ENCODE results near the gene DEGS1. TPM values are rescaled to one million over a fixed set of nuclear protein-coding genes. Genes with fewer than 3 reads are reported as not detected.

The DEGS1 gene
- total RNA-seq, 1 experiment from 2014 or later, result 82.8 TPM

DNA sequence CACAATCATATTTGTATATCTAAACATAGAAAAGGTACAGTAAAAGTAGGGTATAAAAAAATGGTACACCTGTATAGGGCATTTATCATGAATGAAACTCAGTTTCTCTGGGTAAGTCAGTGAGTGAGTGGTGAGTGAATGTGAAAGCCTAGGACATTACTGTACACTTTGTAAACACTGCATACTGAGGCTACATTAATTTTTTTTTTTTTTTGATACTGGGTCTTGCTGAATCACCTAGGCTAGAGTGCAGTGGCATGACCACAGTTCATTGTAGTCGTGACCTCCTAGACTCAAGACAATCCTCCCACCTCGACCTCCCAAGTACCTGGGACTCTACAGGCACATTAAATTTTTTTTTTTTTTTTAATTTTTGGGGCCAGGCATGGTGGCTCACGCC, 41.3 kb upstream of the DEGS1 start:
- peaks cover 2% of the 10 kb centered on the region; the same call in 1 of the 2 replicates for H3K36me3 ChIP-seq (ENCODE audit: control insufficient read depth, insufficient read depth, low read length)
- no peaks in the 10 kb centered on the region for H3K4me1 ChIP-seq (ENCODE audit: control insufficient read depth, insufficient read depth, low read length)
- ATAC-seq (no peak), DNase-seq (ENCODE audit: low read depth, low spot score) (no peak)
- BruUV-seq (replicated peaks), result no TSS peak
- ChIA-PET CTCF (no interaction called here), POLR2A (no interaction called here)
- TF ChIP-seq REST (IDR thresholded peaks at IDR 0.05; ENCODE audit: insufficient read depth in 1 of 2, low read depth in 2 of 2, low read length in 1 of 2), result no peak
- TF ChIP-seq TCF7L2 (IDR thresholded peaks at IDR 0.05; ENCODE audit: low read depth, low read length), result no peak
- TF ChIP-seq POLR2AphosphoS5 (IDR thresholded peaks at IDR 0.05; ENCODE audit: low read depth, low read length), result no peak
- TF ChIP-seq, protein P1, sequence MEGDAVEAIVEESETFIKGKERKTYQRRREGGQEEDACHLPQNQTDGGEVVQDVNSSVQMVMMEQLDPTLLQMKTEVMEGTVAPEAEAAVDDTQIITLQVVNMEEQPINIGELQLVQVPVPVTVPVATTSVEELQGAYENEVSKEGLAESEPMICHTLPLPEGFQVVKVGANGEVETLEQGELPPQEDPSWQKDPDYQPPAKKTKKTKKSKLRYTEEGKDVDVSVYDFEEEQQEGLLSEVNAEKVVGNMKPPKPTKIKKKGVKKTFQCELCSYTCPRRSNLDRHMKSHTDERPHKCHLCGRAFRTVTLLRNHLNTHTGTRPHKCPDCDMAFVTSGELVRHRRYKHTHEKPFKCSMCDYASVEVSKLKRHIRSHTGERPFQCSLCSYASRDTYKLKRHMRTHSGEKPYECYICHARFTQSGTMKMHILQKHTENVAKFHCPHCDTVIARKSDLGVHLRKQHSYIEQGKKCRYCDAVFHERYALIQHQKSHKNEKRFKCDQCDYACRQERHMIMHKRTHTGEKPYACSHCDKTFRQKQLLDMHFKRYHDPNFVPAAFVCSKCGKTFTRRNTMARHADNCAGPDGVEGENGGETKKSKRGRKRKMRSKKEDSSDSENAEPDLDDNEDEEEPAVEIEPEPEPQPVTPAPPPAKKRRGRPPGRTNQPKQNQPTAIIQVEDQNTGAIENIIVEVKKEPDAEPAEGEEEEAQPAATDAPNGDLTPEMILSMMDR (IDR thresholded peaks at IDR 0.05), result no peak
- TF ChIP-seq SIN3A (IDR thresholded peaks at IDR 0.05; ENCODE audit: borderline replicate concordance, insufficient read depth, low read depth, low read length), result no peak
- H3K4me3 ChIP-seq (ENCODE audit: low read depth in 2 of 2, low read length in 2 of 2), result no peak overlapping the region
- H3K9me3 ChIP-seq (ENCODE audit: control insufficient read depth, insufficient read depth, low read depth, low read length), result no peaks in the 10 kb centered on the region
- in situ Hi-C loops (cut with HindIII; ENCODE audit: low pct_unique_long_range_greater_than_20kb, low sequenced_read_pairs) (no loop called here), intact Hi-C loops (cut with micrococcal nuclease; ENCODE audit: unreplicated experiment) (no loop called here)
- no peaks in the 10 kb centered on the region for H3K27me3 ChIP-seq (ENCODE audit: control insufficient read depth, insufficient read depth, low read length)
- no peak overlapping the region for H3K27ac ChIP-seq (ENCODE audit: low read length)

DNA sequence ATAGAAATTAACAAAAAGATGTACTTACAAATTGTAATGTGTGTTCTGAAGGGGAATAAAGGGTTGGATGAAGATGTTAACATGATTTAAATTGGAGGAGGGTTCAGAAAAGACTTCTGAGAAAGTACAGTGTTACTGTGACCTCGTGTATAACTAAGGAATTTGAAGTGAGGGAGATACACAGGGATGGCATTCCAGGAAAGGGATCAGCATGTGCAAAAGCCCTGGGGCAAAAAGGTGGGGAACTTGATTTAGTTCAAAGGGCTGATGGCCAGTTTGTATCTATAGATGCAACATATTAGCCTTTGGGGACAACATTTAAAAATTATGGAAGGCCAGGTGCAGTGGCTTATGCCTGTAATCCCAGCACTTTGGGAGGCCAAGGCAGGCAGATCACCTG, 33.3 kb upstream of the DEGS1 start:
- ATAC-seq, result no peak
- BruUV-seq (replicated peaks), result no TSS peak
- H3K9me3 ChIP-seq (ENCODE audit: control insufficient read depth, insufficient read depth, low read depth, low read length), result no peaks in the 10 kb centered on the region
- POLR2A ChIA-PET, result no interaction called here
- no peaks in the 10 kb centered on the region for H3K27me3 ChIP-seq (ENCODE audit: control insufficient read depth, insufficient read depth, low read length)
- CTCF ChIA-PET, result no interaction called here
- no peak overlapping the region for H3K27ac ChIP-seq (ENCODE audit: low read length)
- H3K36me3 ChIP-seq (ENCODE audit: control insufficient read depth, insufficient read depth, low read length), result no peaks in the 10 kb centered on the region; the same call in 1 of the 2 replicates
- TF ChIP-seq SIN3A (IDR thresholded peaks at IDR 0.05; ENCODE audit: borderline replicate concordance, insufficient read depth, low read depth, low read length) (no peak), TCF7L2 (IDR thresholded peaks at IDR 0.05; ENCODE audit: low read depth, low read length) (no peak), POLR2AphosphoS5 (IDR thresholded peaks at IDR 0.05; ENCODE audit: low read depth, low read length) (no peak), REST (IDR thresholded peaks at IDR 0.05; ENCODE audit: insufficient read depth in 1 of 2, low read depth in 2 of 2, low read length in 1 of 2) (no peak)
- TF ChIP-seq, protein P1 (IDR thresholded peaks at IDR 0.05), result no peak
- H3K4me3 ChIP-seq (ENCODE audit: low read depth in 2 of 2, low read length in 2 of 2), result no peak overlapping the region
- in situ Hi-C loops (cut with HindIII; ENCODE audit: low pct_unique_long_range_greater_than_20kb, low sequenced_read_pairs), result no loop called here
- no peak for DNase-seq (ENCODE audit: low read depth, low spot score)
- intact Hi-C loops (cut with micrococcal nuclease; ENCODE audit: unreplicated experiment), result no loop called here
- H3K4me1 ChIP-seq (ENCODE audit: control insufficient read depth, insufficient read depth, low read length), result no peaks in the 10 kb centered on the region
